Neural cell (in vitro differentiated cells): ENCODE measurements around the gene FAM168A. TPM values are rescaled to one million over a fixed set of nuclear protein-coding genes. Genes with fewer than 3 reads are reported as not detected.

ENCODE experiments used
- H2AFZ ChIP-seq: fragments of 200-600, 300-800 bp; sonication (generic), shearing (Covaris generic); 2 replicates; pipeline ENCODE4 v1.6.0; 2014; ENCODE audit warnings: low read depth, mild to moderate bottlenecking, antibody characterized with exemption, low read length, moderate library complexity
- H3F3A ChIP-seq: fragments of 200-600 bp; shearing (Covaris generic); 2 replicates; pipeline ENCODE4 v1.6.1; 2016; ENCODE audit warnings: mild to moderate bottlenecking, moderate library complexity, mixed read lengths, antibody characterized with exemption, low read length; ENCODE audit not compliant: insufficient read depth, poor library complexity, severe bottlenecking
- H3K27ac ChIP-seq: fragments of 200-600, 300-800 bp; sonication (generic), shearing (Covaris generic); 2 replicates; pipeline ENCODE4 v1.5.1; 2014; ENCODE audit warnings: mild to moderate bottlenecking, low read length, moderate library complexity
- H3K27me3 ChIP-seq: fragments of 300-800, 200-600 bp; sonication (generic), shearing (Covaris generic); 2 replicates; pipeline ENCODE4 v1.6.0; 2014; ENCODE audit warnings: mild to moderate bottlenecking, low read depth, low read length, moderate library complexity; ENCODE audit not compliant: insufficient read depth
- H3K36me3 ChIP-seq: fragments of 300-800, 200-600 bp; sonication (generic), shearing (Covaris generic); 2 replicates; pipeline ENCODE4 v1.5.1; 2014; ENCODE audit warnings: mild to moderate bottlenecking, antibody characterized with exemption, low read length, moderate library complexity; ENCODE audit not compliant: insufficient read depth
- H3K4me2 ChIP-seq: fragments of 300-800, 200-600 bp; sonication (generic), shearing (Covaris generic); 2 replicates; pipeline ENCODE4 v1.6.0; 2014; ENCODE audit warnings: mild to moderate bottlenecking, low read length
- H3K4me3 ChIP-seq: fragments of 300-800, 200-600 bp; sonication (generic), shearing (Covaris generic); 2 replicates; pipeline ENCODE4 v1.5.1; 2014; ENCODE audit warnings: mild to moderate bottlenecking, low read length, moderate library complexity
- H3K79me2 ChIP-seq: fragments of 200-600 bp; shearing (Covaris generic); replicated peaks from 2 replicates; pipeline ENCODE4 v1.6.0; 2014; ENCODE audit warnings: mild to moderate bottlenecking, low read length, moderate library complexity; ENCODE audit not compliant: insufficient read depth
- H3K9ac ChIP-seq: fragments of 300-800, 200-600 bp; sonication (generic), shearing (Covaris generic); 2 replicates; pipeline ENCODE4 v1.6.1; 2016; ENCODE audit warnings: mild to moderate bottlenecking, low read length, mixed read lengths
- H3K9me2 ChIP-seq: fragments of 200-600 bp; shearing (Covaris generic); 2 replicates; pipeline ENCODE4 v1.6.1; 2016; ENCODE audit warnings: mild to moderate bottlenecking, low read length, mixed read lengths; ENCODE audit not compliant: insufficient read depth
- H3K9me3 ChIP-seq: fragments of 200-600, 300-800 bp; sonication (generic), shearing (Covaris generic); 2 replicates; pipeline ENCODE4 v1.6.1; 2016; ENCODE audit warnings: mild to moderate bottlenecking, mixed run types, low read length, moderate library complexity, mixed read lengths
- H4K20me1 ChIP-seq: fragments of 200-600 bp; shearing (Covaris generic); 2 replicates; pipeline ENCODE4 v1.6.1; 2016; ENCODE audit warnings: mild to moderate bottlenecking, mixed run types; ENCODE audit not compliant: insufficient read depth
- EP300 ChIP-seq: fragments of 450-650 bp; conservative IDR thresholded peaks from 2 replicates; pipeline ENCODE4 v1.6.1; 2014; ENCODE audit warnings: antibody characterized with exemption, mild to moderate bottlenecking, moderate library complexity; ENCODE audit not compliant: poor library complexity, severe bottlenecking
- EZH2 ChIP-seq: fragments of 200-600, 300-800 bp; shearing (Covaris generic), sonication (generic); IDR thresholded peaks from 2 replicates; pipeline ENCODE4 v1.6.1; 2014; ENCODE audit warnings: antibody characterized with exemption, low read length, borderline replicate concordance, mild to moderate bottlenecking; ENCODE audit not compliant: insufficient read depth, poor library complexity, severe bottlenecking
- MXI1 ChIP-seq: fragments of 450-650 bp; conservative IDR thresholded peaks from 2 replicates; pipeline ENCODE4 v1.6.1; 2014; ENCODE audit warnings: antibody characterized with exemption, mild to moderate bottlenecking; ENCODE audit not compliant: poor library complexity, severe bottlenecking
- POLR2AphosphoS5 ChIP-seq: IDR thresholded peaks from 2 replicates; pipeline ENCODE4 v1.6.1; 2012
- RAD21 ChIP-seq: fragments of 450-650 bp; conservative IDR thresholded peaks from 2 replicates; pipeline ENCODE4 v1.6.1; 2014; ENCODE audit warnings: antibody characterized with exemption, mild to moderate bottlenecking, moderate library complexity
- SMC3 ChIP-seq: fragments of 450-650 bp; conservative IDR thresholded peaks from 2 replicates; pipeline ENCODE4 v1.6.1; 2014; ENCODE audit warnings: antibody characterized with exemption, mild to moderate bottlenecking, moderate library complexity; ENCODE audit not compliant: poor library complexity
- TAF1 ChIP-seq: IDR thresholded peaks from 2 replicates; pipeline ENCODE4 v1.6.1; 2012; ENCODE audit warnings: low read depth
- polyA plus RNA-seq: library from polyadenylated mRNA; depleted of rRNA; stranded (reverse); fragments of >200 nt; gene quantifications from 2 replicates; pipeline ENCODE4 v1.2.3, GENCODE V29; 2014
- TF ChIP-seq, protein P1 (sequence below): fragments of 450-650 bp; IDR thresholded peaks from 2 replicates; pipeline ENCODE4 v1.5.1; 2014; ENCODE audit warnings: antibody characterized with exemption, mild to moderate bottlenecking, moderate library complexity; ENCODE audit not compliant: poor library complexity, severe bottlenecking
- TF ChIP-seq, protein P2 (sequence below): IDR thresholded peaks from 2 replicates; pipeline ENCODE4 v1.6.1; 2012; ENCODE audit warnings: borderline replicate concordance

Gene FAM168A
- polyA plus RNA-seq, 1 donor from 2014 or later = 67.3 TPM

DNA sequence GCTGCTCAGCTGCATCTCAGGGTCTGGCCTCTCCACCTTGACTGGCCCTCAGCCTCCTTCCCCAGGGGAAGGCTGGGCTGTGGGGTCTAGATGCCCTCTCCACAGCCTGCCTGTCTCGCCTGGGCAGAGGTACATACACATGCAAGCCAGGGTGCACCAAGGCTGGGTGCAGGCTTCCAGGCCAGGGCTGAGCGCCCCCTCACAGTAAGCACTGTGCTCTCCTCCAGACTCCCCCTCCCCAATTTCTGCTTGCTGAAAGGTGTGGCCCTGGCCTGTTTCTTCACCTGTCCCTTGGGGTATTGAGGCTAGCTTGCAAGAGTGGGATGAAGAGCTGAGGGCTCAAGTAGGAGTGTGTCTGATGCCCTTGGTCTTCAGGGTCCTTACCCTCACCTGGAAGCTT is 199.2 kb downstream of the FAM168A start:
- no peaks in the 10 kb centered on the region for H4K20me1 ChIP-seq
- no peaks in the 10 kb centered on the region for H3K27me3 ChIP-seq
- H2AFZ ChIP-seq = no peak overlapping the region
- H3K9ac ChIP-seq = no peak overlapping the region
- no peaks in the 10 kb centered on the region for H3K9me3 ChIP-seq
- no peak overlapping the region for H3K4me2 ChIP-seq
- H3K27ac ChIP-seq = no peak overlapping the region
- H3K9me2 ChIP-seq = no peaks in the 10 kb centered on the region
- H3K79me2 ChIP-seq = no peaks in the 10 kb centered on the region
- no peak overlapping the region for H3K4me3 ChIP-seq
- H3K36me3 ChIP-seq = no peaks in the 10 kb centered on the region
- no peak for TF ChIP-seq TAF1
- TF ChIP-seq EZH2 = no peak
- TF ChIP-seq, protein P1, sequence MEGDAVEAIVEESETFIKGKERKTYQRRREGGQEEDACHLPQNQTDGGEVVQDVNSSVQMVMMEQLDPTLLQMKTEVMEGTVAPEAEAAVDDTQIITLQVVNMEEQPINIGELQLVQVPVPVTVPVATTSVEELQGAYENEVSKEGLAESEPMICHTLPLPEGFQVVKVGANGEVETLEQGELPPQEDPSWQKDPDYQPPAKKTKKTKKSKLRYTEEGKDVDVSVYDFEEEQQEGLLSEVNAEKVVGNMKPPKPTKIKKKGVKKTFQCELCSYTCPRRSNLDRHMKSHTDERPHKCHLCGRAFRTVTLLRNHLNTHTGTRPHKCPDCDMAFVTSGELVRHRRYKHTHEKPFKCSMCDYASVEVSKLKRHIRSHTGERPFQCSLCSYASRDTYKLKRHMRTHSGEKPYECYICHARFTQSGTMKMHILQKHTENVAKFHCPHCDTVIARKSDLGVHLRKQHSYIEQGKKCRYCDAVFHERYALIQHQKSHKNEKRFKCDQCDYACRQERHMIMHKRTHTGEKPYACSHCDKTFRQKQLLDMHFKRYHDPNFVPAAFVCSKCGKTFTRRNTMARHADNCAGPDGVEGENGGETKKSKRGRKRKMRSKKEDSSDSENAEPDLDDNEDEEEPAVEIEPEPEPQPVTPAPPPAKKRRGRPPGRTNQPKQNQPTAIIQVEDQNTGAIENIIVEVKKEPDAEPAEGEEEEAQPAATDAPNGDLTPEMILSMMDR = no peak
- TF ChIP-seq, protein P2, sequence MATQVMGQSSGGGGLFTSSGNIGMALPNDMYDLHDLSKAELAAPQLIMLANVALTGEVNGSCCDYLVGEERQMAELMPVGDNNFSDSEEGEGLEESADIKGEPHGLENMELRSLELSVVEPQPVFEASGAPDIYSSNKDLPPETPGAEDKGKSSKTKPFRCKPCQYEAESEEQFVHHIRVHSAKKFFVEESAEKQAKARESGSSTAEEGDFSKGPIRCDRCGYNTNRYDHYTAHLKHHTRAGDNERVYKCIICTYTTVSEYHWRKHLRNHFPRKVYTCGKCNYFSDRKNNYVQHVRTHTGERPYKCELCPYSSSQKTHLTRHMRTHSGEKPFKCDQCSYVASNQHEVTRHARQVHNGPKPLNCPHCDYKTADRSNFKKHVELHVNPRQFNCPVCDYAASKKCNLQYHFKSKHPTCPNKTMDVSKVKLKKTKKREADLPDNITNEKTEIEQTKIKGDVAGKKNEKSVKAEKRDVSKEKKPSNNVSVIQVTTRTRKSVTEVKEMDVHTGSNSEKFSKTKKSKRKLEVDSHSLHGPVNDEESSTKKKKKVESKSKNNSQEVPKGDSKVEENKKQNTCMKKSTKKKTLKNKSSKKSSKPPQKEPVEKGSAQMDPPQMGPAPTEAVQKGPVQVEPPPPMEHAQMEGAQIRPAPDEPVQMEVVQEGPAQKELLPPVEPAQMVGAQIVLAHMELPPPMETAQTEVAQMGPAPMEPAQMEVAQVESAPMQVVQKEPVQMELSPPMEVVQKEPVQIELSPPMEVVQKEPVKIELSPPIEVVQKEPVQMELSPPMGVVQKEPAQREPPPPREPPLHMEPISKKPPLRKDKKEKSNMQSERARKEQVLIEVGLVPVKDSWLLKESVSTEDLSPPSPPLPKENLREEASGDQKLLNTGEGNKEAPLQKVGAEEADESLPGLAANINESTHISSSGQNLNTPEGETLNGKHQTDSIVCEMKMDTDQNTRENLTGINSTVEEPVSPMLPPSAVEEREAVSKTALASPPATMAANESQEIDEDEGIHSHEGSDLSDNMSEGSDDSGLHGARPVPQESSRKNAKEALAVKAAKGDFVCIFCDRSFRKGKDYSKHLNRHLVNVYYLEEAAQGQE = no peak
- TF ChIP-seq MXI1 = no peak
- no peaks in the 10 kb centered on the region for H3F3A ChIP-seq

DNA sequence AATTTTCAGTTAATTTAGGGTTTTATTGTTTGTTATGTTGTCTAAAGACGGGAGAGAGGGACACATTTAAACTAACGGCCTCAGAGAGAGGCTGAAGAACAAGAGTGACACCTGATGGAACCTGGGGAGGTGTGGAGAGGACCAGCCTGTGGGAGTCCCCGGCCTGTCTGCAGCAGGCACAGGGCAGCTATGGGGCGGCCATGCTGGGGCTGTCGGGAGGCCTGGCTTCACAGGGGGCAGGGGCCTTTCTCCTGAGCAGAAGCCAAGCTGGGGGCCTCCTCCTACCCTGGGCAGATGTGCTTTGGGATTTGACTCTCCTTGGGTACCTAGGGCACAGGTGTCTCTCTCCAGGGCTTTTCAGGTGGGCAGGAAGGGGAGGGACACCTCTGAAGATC is 199.8 kb downstream of the FAM168A start:
- Histone ChIP-seq H3K4me3 (no peak overlapping the region), H2AFZ (no peak overlapping the region), H4K20me1 (no peaks in the 10 kb centered on the region), H3K27me3 (no peaks in the 10 kb centered on the region), H3K9me3 (no peaks in the 10 kb centered on the region), H3K79me2 (no peaks in the 10 kb centered on the region), H3K9ac (no peak overlapping the region), H3F3A (no peaks in the 10 kb centered on the region), H3K4me2 (no peak overlapping the region), H3K9me2 (no peaks in the 10 kb centered on the region), H3K36me3 (no peaks in the 10 kb centered on the region), H3K27ac (no peak overlapping the region)
- TF ChIP-seq EZH2 = no peak
- no peak for TF ChIP-seq TAF1
- no peak for TF ChIP-seq POLR2AphosphoS5
- no peak for TF ChIP-seq SMC3
- TF ChIP-seq MXI1 = no peak
- no peak for TF ChIP-seq EP300
- TF ChIP-seq RAD21 = no peak
- TF ChIP-seq, protein P1 = no peak
